GM19463 (cell line): ENCODE data around the gene PTPRZ1.

Experiments used
- ATAC-seq: cut with Tn5 transposase; IDR thresholded peaks from one replicate; pipeline ENCODE4 v1.9.1; 2021; ENCODE audit warnings: mild to moderate bottlenecking, moderate library complexity; ENCODE audit not compliant: unreplicated experiment

PTPRZ1 gene

DNA sequence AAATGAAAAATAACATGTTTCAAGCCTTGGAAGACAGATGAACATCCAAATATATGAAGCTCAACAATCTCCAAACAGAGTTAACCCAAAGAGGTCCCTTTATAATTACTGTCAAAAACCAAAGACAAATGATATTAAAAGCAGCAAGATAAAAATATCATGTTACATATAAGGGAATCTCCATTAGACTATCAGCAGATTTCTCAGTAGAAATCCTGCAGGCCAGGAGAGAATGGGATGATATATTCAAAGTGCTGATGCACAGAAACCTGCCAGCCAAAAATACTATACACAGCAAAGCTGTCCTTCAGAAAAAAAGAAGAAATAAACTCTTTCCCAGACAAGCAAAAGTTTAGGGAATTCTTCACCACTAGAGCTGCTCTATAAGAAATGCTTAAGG is 230.1 kb downstream of the PTPRZ1 start:
- no peak for ATAC-seq
